Cerebellar nuclear complex (tissue), 1 donor: ENCODE measurements around the gene B9D1.
"Not testable (repeated sequence)": the region's sequence is repeated elsewhere in the genome, so short reads cannot be mapped to it uniquely, and the experiment has no call there.

Experiments used
- DNase-seq, 2 experiments: peaks; one replicate each; lab custom pipeline; 2025; lab: John Stamatoyannopoulos, UW

B9D1 gene

DNA sequence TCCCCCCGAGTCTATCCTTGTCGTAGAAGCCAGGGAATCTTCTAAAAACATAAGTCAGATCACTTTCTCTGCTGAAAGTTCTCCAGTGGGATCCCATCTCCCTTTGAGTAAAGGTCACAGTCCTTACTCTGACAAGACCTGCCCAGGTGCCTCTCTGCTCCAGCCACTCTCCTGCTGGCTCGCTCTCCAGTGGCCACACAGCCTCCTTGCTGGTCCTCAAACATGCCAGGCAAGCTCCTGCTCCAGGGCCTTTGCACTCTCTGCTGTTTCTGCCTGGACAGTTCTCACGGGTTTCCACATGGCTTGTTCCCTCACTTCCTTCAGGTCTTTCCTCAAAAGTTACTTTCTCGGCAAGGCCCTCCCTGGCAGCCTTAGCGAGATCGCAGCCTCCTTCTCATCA lies 3.4 kb downstream of the B9D1 start:
- no peak for DNase-seq

GRCh38 chr17:19357761-19358160 lies 4.8 kb downstream of the B9D1 start:
- no peak for DNase-seq

- no peak for DNase-seq
Observed at GRCh38 chr17:19357351-19357750, 5.2 kb downstream of the B9D1 start.

- no peak for DNase-seq
Observed at GRCh38 chr17:19354748-19355147, 7.8 kb downstream of the B9D1 start.

- not testable (repeated sequence) for DNase-seq
Observed at GRCh38 chr17:19353401-19353800, 9.1 kb downstream of the B9D1 start.

DNA sequence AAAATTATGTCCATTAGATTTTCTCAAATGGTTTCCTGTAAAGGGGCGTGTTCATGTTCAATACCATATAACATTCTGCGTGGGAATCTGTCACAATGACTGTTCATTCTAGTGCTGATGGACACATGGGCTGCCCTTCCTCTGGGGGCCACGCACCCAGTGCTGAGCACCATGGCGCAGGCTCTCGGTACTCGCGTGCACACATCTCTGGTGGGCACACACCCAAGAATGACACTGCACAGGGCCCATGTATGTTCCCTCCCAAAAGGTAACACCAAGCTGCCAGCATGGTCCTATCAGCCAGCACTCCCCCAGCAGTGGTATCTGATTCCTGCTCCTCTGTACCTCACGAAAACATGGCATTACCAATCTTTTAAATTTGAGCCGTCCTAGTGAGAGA lies 13.7 kb downstream of the B9D1 start:
- no peak for DNase-seq

DNA sequence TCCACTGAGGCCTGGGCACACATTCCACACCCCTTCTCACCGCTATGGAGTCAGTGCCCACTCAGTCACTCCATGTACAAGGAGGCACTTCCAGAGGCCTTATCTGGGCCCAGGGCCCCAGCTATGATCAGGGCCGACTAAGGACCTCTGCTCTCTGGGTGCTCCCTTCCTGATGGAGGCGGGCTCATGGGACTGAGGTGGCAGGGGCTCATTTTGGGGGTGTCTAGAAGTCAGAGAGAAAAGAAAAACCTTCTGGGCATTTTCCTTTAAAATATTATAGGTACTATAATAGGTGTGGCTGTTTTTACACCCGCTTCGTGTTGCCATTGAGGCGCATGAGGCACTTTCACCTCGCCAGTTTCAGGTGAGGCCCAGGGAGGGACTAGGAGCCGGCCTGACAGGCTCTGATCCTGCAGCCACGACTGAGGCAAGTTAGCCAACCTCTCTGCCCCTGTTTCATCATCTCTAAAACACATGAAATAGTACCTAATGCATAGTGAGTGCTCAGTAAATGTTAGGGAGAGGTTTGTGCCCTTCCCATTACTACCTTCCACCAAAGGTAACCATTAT lies 14.4 kb downstream of the B9D1 start:
- DNase-seq, result no peak

DNA sequence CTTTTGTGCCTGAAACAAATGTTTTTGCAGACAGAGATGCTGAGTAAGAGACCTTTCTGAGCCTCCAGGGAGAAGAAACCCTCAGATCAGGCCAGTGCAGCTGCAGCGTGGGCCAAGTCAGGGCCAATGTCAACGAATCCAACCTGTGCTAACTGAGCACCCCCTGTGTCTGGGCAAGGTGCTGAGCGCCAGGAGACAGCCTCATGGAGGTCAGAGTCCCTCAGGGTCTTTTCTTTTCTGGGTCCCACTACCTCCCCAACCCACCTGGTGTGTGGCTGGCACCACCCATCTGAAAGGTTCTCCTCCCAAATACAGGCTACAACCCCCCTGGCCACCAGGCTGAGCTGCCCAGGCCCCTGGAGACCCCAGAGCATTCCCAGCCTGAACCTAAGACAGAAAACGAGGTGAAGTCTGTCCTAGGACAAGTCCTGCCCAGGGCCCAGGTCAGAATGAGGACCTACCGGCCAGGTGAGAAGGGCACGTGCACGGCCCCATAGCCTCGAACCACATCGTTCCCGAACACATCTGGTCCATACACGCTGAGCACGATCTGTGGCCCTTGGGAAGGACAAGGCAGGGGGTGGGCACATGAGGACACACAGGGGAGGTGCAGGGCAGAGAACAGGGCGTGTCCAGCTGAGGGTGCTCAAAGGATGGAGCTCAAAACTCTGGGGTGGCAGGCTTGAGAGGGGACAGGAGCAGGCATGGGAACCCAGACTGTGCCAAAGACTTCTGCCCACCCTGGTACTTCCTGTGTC lies 15.0 kb downstream of the B9D1 start:
- DNase-seq, result no peak

GRCh38 chr17:19346351-19347255 lies 15.9 kb downstream of the B9D1 start:
- no peak for DNase-seq

GRCh38 chr17:19345486-19346350 lies 16.8 kb downstream of the B9D1 start:
- DNase-seq, result no peak

- no peak for DNase-seq
Observed at GRCh38 chr17:19345067-19345460, 17.5 kb downstream of the B9D1 start.

DNA sequence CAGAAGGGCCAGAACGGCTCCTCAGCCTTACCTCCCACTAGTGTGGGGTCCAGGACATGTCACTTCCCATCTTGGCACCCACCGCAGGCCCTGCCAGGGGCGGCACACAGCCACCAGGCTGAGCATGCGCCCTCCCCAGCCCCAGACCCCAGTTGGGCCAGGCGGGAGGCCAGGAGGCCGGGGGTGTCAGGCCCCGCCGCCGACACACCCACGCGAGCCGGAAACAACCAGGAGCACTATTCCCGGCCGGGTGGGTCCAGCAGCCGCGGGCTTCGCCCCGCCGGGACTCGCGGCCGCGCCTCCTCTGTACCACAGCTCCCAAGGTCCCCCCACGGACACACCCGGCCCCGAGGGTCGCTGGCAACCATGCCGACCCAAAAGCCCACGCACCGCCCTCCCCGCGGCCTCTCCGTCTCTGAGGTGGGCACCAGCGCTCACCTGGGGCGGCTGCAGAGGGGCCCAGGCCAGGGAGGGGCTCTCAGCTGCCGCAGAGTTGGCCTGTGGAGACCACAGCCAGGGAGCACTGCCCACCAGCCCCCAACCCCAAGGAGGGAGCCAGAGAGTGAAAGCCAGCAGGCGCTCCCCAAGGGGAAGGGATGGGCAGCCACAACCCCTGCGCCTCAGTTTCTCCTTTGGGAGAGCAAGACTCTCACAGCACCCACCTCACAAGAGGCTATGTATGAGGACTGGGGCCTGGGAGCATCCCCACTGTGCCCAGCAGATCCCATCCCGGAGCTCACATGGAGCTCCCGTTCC lies 18.0 kb downstream of the B9D1 start:
- DNase-seq, result no peak

DNA sequence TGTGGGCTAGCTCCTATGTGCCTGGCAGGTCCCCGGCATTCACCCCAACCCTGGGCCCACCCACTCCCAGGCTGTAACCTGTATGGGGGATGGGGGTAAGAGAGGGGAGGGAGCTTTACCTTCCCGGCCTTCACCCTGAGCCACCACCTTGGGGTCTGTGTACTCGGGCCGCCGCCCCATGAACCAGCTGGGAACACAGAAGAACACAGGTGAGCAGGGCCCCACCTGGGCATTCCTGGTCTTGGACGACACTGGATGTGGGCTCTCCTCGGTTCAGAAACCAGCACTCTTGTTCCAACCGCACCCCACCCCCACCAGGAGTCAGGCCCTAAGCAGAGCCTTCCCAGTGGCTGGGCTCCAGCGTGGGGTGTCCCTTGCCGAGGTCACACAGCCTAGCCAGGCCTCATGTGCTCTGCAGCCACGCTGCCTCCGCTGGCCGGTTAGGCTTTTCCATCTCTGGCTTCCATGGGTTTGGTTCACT lies 18.8 kb downstream of the B9D1 start:
- no peak for DNase-seq

GRCh38 chr17:19343256-19343630 lies 19.3 kb downstream of the B9D1 start:
- no peak for DNase-seq

DNA sequence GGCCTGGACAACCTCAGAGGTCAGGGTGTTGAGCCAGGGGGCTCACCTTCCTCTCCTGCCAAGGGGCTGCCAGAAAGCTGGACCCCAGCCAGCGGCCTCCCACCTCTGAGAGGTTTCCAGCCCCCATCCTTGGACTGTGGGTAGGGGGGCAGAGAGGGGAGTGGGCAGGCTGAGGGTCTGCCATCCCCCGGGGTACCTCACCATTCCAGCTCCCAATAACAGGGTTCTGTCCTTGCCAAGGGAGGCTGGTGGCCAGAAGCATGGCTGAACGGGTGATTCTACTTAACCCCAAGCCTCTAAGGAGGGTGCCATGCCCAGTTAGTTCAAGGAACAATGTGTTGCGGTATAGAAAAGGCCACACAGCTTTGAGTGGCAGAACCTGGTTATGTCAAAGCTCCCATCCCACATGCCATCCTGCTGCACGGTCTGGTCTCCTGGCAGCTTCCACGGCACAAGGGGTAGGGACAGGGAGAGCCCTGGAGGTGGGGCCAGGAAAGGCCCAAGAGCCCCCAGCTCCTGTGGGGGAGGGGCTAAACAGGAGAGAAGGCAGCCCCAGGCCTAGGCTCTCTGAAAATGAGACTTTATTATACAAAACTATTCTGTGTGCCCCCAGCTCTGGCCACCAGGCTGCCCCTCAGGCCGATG lies 19.8 kb downstream of the B9D1 start:
- no peak for DNase-seq

DNA sequence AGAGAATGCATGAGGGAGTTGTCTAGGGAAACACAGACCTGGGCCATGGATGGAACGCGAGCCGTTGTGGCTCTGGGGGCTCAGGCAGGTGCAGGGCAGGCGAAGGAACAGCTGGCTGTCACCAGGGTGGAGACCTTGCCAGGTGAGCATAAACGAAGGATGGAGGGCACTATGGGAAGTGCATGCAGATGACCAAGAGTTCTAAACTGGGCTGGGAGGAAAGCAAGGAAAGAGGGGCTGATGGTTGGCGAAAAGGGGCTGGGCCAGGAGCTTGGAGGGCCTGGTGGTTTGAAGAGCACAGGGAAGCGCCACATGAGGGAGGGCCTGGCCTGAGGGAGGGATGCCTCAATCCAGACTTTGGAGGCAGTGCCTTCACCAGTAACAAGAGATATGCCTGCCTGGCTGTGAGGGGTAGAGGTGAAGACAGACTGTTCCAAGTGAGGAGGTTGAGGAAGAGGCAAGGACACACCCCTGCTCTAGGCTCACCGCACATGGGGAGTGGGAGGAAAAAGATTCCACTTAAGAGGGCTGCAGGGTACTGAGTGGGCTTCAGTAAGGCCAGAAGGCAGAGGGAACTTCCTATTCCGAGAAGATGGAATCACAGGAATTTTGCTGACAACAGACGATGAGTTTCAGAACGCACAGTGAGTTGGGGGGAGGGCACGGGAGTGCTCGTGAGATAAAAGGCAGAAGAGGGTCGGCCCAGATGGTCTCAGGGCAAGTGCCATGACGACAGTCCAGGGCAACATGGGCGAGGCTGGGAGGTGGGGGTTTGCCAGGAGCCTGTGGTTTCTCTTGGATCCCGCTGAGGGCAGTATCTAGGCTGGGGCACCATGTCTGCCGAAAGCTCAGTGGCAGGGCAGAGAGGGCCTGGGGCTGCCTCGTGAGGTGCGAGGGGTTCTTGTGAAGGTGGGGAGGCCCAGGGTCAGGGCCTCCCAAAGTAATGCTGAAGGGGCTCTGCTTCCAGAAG lies 20.6 kb downstream of the B9D1 start:
- no peak for DNase-seq

DNA sequence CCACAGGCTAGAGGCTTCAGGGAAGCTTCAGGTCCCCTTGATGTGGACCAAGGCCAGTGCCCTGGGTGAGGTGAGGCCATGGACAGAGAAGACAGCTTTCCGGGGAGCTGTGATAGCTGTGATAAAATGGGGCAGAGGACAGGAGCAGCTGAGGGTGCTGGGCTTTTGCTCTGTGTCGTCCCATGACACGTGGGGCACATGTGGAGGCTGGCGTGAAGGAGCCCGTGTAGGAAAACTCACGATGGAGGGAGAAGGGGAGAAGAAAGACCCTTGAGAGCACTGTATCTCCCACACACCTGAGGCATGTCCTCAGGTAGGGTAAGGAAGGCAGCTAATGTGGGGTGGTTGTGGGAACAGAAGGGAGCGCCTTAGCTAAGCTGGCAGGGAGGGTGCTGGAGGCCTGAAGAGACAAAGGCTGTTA lies 21.3 kb downstream of the B9D1 start:
- DNase-seq, result no peak

- no peak for DNase-seq
Observed at GRCh38 chr17:19339341-19339815, 23.1 kb downstream of the B9D1 start.
